ENCODE data around the gene TSGA10.
"Not testable (repeated sequence)": the region's sequence is repeated elsewhere in the genome, so short reads cannot be mapped to it uniquely, and the experiment has no call there.

TSGA10 gene

GRCh38 chr2:99152199-99152895 lies 2.4 kb downstream of the TSGA10 start:
- no peak for DNase-seq (ENCODE audit: low read depth in 2 of 2)

DNA sequence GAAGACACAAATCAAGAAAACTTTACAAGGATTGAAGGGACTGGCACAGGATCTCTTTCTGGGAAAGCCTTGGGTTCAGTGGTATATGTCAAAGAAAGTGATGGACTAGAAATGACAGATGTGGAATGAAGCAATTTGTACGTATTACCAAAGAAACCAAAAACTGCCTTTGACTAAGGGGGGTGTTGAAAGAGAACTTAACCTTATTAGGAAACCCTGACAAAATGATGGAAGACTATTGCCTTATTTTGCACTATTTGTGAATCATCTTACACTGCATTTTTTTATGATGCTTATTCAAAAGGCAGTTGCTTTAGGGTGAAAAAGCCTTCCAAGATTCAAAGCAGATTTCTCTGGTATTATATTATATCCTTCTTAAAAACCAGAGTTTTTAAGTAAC lies 4.0 kb downstream of the TSGA10 start:
- DNase-seq (ENCODE audit: low read depth in 2 of 2) = no peak

DNA sequence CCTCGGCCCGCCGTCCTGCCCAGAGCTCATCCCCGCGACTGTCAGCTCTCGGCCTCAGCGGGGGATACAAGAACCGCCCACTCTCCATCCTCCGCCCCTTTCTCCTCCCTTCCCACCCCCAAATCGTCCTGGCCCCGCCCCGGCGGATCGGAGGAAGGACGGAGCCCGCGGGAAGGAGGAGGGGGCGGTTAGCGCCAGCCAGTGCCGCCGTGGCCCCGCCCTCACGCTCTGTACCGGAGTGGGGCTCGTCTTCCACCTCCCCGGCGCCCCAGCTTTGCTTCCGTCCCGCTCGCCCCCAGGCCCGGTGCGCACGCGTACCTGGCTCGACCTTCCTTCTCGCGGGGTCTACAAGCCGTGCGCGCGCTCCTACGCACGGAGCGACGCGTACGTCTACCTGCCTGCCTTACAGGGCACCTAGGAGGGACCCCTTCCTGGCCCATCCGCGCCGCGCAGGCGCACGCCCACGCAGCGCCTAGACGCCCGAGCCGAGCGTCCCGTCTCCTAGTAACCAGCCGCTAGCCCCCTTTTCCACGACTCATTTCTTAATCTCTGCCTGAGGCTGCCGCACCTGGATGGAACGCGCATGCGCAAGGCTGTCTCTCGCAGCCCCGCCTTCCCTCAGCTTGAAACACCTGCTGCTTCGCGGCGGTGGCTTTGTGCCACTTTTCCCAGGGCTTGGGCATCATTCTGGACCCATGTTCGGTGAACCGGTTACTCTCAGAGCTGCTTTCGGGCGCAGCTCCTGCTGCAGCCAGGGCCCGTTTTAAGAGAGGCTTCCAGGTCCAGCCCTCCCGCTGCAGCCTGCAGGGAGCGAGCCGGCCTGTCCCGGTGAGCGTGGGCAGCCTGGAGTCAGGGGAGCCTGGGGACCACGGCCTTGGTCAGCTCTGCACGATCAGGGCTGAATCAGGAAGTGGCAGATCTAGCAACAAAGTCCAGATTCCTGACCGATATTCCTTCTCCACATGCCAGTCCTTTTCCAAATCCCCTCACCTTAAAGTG lies 13.3 kb downstream of the TSGA10 start, which contains the start of gene C2orf15:
C2orf15 (plus strand) TSS at position 598 of the 999 bp plus-strand sequence. CDS start 8,852 bp downstream, outside the sequence.
- peak; percentile 96 to 98 for DNase-seq (ENCODE audit: low read depth in 2 of 2)

- DNase-seq (ENCODE audit: low read depth in 2 of 2) = no peak
Observed at GRCh38 chr2:99140860-99141109, 14.0 kb downstream of the TSGA10 start.

- DNase-seq (ENCODE audit: low read depth in 2 of 2) = no peak
Observed at GRCh38 chr2:99140056-99140859, 14.5 kb downstream of the TSGA10 start.

GRCh38 chr2:99139003-99139402 lies 15.7 kb downstream of the TSGA10 start:
- no peak for DNase-seq (ENCODE audit: low read depth in 2 of 2)

GRCh38 chr2:99135044-99135556 lies 19.6 kb downstream of the TSGA10 start:
- not testable (repeated sequence) for DNase-seq (ENCODE audit: low read depth in 2 of 2)

DNA sequence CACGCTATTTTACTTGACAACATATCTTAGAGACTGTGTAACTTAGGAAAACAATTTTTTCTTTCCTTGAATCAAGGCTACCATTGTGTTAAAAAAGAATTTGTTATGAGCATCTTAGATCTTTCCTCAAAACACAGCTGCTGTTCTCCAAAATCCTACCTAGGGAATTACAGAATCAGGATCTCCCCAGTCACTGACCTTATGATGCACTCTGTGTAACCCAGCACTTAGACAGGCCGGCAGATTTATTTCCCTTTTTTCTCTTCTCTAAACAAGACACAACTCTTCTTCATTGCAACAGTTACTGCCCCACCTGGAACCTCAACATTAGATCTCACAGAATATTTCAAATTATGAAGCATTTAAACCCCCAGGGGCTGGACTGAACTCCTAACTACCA lies 26.8 kb downstream of the TSGA10 start:
- no peak for DNase-seq (ENCODE audit: low read depth in 2 of 2)

GRCh38 chr2:99112617-99113016 lies 42.1 kb downstream of the TSGA10 start:
- DNase-seq (ENCODE audit: low read depth in 2 of 2) = no peak

GRCh38 chr2:99111945-99112344 lies 42.8 kb downstream of the TSGA10 start:
- no peak for DNase-seq (ENCODE audit: low read depth in 2 of 2)

DNA sequence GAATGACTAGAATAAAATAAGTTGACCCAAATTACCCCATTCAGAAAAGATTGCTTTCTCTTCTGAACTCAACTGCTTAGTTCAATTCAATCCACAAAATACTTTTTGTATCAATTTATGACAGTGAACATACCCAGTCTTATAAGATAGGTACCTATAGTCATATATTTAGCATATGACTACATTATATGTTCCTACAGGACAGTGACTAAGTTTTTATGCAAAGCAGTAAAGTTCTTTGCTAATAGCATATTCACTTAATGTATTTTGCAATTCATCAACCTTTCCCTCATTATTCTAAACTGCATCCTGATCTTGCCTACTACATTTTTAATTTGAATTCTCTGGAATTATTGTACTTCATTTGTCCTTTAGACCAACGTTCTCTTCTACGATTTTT lies 43.5 kb downstream of the TSGA10 start:
- DNase-seq (ENCODE audit: low read depth in 2 of 2) = no peak

GRCh38 chr2:99106913-99107312 lies 47.8 kb downstream of the TSGA10 start:
- no peak for DNase-seq (ENCODE audit: low read depth in 2 of 2)

DNA sequence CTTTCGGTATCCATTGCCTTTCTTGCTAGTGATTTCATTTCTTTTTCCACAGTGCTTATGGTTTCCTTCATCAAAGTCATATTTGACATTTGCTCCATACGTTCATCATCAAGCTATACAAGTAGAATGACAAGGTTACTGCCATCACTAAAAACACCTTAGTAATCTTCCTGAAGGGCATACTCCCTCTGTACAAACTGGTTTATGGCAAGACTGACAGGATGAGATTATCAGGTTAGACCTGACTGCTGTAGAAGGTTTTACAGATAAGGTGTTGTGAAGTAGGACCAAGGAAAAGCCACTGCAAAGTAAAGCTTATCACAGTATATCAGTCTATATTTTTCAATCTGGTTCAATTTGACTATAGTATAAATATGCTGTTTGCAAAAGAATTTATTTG lies 50.7 kb downstream of the TSGA10 start:
- no peak for DNase-seq (ENCODE audit: low read depth in 2 of 2)

DNA sequence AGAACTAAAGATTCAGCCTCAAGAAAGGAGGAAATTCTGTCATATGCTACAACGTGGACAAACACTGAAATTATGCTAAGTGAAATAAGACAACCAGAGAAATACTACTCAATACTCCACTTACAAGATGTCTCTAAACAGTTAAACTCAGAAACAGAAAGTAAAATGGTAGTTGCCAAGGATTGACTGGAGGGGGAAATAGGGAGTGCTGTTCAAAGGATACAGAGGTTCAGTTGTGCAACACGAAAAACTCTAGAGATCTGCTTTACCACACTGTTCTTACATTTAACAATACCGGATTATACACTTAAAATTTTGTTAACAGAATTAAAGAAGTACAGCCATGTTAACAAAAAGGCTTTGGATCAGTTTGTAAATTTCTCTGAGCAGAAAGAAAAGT lies 53.0 kb downstream of the TSGA10 start:
- DNase-seq (ENCODE audit: low read depth in 2 of 2) = no peak

DNA sequence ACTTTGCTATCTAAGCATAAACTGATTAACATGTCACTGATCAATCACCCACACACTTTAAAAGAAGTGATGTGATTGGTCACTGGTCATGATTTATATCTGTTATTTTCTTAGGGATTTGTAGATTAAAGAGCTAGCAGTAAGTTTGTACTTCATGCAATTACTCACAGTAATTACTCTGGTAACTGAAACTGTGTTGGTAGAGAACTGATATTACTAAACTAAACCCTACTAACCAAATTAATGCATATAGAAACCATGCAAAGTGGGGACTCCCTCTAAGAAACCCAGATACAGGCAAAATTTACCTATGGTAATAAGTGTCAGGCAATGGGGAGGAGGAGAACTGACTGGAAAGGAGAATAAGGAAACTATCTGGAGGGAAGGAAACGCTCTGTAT lies 58.0 kb downstream of the TSGA10 start:
- DNase-seq (ENCODE audit: low read depth in 2 of 2) = no peak

- DNase-seq (ENCODE audit: low read depth in 2 of 2) = no peak
Observed at GRCh38 chr2:99088017-99088416, 66.7 kb downstream of the TSGA10 start.

DNA sequence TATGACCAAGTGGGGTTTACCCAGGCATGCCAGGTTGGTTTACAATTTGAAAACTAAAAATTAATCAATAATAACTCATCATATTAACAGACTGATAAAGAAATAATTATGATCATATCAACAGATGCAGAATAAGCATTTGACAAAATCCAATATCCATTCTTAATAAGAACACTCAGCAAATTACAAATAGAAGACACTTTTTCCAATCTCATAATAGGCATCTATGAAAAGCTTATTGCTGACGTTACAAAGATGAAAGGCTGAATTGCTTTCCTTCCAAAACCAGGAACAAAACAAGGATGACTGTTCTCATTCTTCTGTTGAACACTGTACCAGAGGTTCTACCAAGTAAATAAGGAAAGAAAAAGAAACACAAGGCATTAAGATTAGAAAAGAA lies 68.4 kb downstream of the TSGA10 start:
- DNase-seq (ENCODE audit: low read depth in 2 of 2) = no peak

DNA sequence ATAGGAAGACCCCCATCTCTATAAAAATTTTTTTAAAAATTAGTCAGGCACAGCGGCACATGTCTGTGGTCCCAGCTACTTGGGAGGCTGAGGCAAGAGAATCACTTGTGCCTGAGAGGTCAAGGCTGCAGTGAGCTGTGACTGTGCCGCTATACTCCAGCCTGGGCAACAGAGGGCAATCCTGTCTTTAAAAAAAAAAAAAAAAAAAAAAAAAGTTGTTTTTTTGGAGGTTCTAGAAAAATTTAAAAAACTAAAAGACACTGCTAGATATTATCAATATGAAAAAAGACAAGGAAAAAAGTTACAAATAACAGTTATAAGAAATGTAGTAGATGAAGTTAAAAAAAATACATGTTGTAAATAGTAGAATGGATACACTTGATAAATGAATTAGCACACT lies 69.3 kb downstream of the TSGA10 start:
- no peak for DNase-seq (ENCODE audit: low read depth in 2 of 2)

DNA sequence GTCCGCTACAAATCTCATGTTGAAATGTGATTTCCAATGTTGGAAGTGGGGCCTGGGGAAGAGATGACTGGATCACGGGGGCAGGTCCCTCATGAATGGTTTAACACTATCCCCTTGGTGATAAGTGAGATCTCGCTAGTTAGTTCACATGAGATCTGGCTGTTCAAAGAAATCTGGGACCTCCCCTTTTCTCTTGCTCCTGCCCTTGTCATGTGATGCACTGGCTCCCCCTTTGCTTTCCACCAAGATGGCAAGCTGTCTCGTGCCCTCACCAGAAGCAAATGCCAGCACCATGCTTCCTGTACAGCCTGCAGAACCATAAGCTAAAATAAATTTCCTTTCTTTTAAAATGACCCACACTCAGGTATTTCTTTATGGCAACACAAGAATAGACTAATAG lies 70.5 kb downstream of the TSGA10 start:
- no peak for DNase-seq (ENCODE audit: low read depth in 2 of 2)

GRCh38 chr2:99081891-99082290 lies 72.9 kb downstream of the TSGA10 start:
- DNase-seq (ENCODE audit: low read depth in 2 of 2) = no peak

DNA sequence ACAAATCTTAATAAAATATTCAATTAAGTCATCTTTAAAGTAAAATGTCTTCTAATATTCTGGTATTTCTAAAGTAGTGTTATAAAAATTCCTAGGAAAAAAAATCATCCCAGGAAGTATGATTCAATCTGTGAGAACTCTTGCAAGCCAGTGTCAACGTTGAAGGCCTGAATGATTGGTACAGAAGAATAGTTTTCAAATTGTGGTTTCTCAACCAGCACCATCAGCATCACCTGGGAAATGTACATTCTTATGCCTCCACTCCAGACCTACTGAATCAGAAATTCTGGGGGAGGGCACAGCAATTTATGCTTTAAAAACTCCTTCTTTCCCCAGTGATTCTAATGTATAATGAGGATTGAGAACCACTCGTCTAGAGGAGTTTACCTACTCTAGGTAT lies 75.5 kb downstream of the TSGA10 start:
- no peak for DNase-seq (ENCODE audit: low read depth in 2 of 2)

GRCh38 chr2:99072551-99072950 lies 82.2 kb downstream of the TSGA10 start:
- DNase-seq (ENCODE audit: low read depth in 2 of 2) = no peak

All from stimulated activated CD8-positive, alpha-beta memory T cell treated with anti-CD3 and anti-CD28 coated beads, Interleukin-15, amount 100 ng/mL, for 4 hours (primary cell).